ENCODE results near the gene PLXNC1. TPM values are rescaled to one million over a fixed set of nuclear protein-coding genes. Genes with fewer than 3 reads are reported as not detected.

Gene PLXNC1
- total and polyA plus RNA-seq, 4 donors = 0.71 to 12.0 (median 3.3) TPM

DNA sequence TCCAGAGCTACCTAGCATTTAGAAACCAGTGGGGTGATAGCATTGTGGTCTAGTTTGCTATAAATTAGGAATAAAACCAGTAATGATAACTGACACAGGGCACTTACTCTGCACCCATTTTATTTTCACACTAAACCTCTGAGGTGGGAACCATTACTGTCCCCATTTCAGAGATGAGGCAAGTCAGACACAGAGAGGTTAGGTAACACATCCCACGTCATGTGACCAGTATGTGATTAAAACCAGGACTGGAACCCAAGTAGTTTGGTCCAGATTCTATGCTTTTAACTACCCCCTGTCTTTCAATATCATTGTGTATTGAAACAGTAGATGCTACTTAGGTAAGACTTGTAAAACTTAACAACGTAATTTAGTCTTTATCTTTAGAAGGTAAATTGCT, 110.2 kb downstream of the PLXNC1 start:
- no peak overlapping the region for H3K27ac ChIP-seq (ENCODE audit: low read depth in 1 of 2, low read length in 2 of 2)
- H3K36me3 ChIP-seq (ENCODE audit: control insufficient read depth in 4 of 4, insufficient read depth in 3 of 4, low read depth in 1 of 4, low read length in 3 of 4) = no peaks in the 10 kb centered on the region
- H3K27me3 ChIP-seq (ENCODE audit: control insufficient read depth in 4 of 4, insufficient read depth in 4 of 4, low read length in 3 of 4) = no peaks in the 10 kb centered on the region
- TF ChIP-seq, protein P1, sequence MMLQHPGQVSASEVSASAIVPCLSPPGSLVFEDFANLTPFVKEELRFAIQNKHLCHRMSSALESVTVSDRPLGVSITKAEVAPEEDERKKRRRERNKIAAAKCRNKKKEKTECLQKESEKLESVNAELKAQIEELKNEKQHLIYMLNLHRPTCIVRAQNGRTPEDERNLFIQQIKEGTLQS (IDR thresholded peaks at IDR 0.05) = no peak
- no peak for TF ChIP-seq YY1 (IDR thresholded peaks at IDR 0.05)
- no peak for TF ChIP-seq GABPA (IDR thresholded peaks at IDR 0.05 in 1 of 2, conservative IDR thresholded peaks at IDR 0.05 in 1 of 2)
- TF ChIP-seq SP1 (IDR thresholded peaks at IDR 0.05) = no peak
- TF ChIP-seq HNF4A (conservative IDR thresholded peaks at IDR 0.05) = no peak
- TF ChIP-seq, protein P2, sequence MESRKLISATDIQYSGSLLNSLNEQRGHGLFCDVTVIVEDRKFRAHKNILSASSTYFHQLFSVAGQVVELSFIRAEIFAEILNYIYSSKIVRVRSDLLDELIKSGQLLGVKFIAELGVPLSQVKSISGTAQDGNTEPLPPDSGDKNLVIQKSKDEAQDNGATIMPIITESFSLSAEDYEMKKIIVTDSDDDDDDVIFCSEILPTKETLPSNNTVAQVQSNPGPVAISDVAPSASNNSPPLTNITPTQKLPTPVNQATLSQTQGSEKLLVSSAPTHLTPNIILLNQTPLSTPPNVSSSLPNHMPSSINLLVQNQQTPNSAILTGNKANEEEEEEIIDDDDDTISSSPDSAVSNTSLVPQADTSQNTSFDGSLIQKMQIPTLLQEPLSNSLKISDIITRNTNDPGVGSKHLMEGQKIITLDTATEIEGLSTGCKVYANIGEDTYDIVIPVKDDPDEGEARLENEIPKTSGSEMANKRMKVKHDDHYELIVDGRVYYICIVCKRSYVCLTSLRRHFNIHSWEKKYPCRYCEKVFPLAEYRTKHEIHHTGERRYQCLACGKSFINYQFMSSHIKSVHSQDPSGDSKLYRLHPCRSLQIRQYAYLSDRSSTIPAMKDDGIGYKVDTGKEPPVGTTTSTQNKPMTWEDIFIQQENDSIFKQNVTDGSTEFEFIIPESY (IDR thresholded peaks at IDR 0.05) = no peak
- no peak for TF ChIP-seq NR2F2 (IDR thresholded peaks at IDR 0.05)
- TF ChIP-seq FOXA1 (IDR thresholded peaks at IDR 0.05) = no peak
- TF ChIP-seq JUND (IDR thresholded peaks at IDR 0.05) = no peak
- TF ChIP-seq TAF1 (conservative IDR thresholded peaks at IDR 0.05) = no peak
- no peak for TF ChIP-seq RAD21 (IDR thresholded peaks at IDR 0.05)
- TF ChIP-seq HNF4G (IDR thresholded peaks at IDR 0.05) = no peak
- no peak for TF ChIP-seq FOXA2 (IDR thresholded peaks at IDR 0.05)
- TF ChIP-seq, protein P3, sequence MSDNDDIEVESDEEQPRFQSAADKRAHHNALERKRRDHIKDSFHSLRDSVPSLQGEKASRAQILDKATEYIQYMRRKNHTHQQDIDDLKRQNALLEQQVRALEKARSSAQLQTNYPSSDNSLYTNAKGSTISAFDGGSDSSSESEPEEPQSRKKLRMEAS (IDR thresholded peaks at IDR 0.05) = no peak
- TF ChIP-seq, protein P4, sequence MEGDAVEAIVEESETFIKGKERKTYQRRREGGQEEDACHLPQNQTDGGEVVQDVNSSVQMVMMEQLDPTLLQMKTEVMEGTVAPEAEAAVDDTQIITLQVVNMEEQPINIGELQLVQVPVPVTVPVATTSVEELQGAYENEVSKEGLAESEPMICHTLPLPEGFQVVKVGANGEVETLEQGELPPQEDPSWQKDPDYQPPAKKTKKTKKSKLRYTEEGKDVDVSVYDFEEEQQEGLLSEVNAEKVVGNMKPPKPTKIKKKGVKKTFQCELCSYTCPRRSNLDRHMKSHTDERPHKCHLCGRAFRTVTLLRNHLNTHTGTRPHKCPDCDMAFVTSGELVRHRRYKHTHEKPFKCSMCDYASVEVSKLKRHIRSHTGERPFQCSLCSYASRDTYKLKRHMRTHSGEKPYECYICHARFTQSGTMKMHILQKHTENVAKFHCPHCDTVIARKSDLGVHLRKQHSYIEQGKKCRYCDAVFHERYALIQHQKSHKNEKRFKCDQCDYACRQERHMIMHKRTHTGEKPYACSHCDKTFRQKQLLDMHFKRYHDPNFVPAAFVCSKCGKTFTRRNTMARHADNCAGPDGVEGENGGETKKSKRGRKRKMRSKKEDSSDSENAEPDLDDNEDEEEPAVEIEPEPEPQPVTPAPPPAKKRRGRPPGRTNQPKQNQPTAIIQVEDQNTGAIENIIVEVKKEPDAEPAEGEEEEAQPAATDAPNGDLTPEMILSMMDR (IDR thresholded peaks at IDR 0.05; ENCODE audit: low read depth, low read length, missing input control) = no peak
- TF ChIP-seq, protein P5, sequence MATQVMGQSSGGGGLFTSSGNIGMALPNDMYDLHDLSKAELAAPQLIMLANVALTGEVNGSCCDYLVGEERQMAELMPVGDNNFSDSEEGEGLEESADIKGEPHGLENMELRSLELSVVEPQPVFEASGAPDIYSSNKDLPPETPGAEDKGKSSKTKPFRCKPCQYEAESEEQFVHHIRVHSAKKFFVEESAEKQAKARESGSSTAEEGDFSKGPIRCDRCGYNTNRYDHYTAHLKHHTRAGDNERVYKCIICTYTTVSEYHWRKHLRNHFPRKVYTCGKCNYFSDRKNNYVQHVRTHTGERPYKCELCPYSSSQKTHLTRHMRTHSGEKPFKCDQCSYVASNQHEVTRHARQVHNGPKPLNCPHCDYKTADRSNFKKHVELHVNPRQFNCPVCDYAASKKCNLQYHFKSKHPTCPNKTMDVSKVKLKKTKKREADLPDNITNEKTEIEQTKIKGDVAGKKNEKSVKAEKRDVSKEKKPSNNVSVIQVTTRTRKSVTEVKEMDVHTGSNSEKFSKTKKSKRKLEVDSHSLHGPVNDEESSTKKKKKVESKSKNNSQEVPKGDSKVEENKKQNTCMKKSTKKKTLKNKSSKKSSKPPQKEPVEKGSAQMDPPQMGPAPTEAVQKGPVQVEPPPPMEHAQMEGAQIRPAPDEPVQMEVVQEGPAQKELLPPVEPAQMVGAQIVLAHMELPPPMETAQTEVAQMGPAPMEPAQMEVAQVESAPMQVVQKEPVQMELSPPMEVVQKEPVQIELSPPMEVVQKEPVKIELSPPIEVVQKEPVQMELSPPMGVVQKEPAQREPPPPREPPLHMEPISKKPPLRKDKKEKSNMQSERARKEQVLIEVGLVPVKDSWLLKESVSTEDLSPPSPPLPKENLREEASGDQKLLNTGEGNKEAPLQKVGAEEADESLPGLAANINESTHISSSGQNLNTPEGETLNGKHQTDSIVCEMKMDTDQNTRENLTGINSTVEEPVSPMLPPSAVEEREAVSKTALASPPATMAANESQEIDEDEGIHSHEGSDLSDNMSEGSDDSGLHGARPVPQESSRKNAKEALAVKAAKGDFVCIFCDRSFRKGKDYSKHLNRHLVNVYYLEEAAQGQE (IDR thresholded peaks at IDR 0.05) = no peak
- TF ChIP-seq EGR1 (IDR thresholded peaks at IDR 0.05; ENCODE audit: low read depth in 2 of 2) = no peak
- no peak for TF ChIP-seq RXRA (IDR thresholded peaks at IDR 0.05)
- H3K9me3 ChIP-seq (ENCODE audit: control insufficient read depth in 4 of 4, low read length in 3 of 4) = no peaks in the 10 kb centered on the region
- 83% methylated on average over 2 of the region's 2 CpGs for WGBS
- no peak overlapping the region for H3K9ac ChIP-seq (ENCODE audit: low read depth in 1 of 2, low read length in 2 of 2)
- H3K4me1 ChIP-seq (ENCODE audit: control insufficient read depth in 4 of 4, insufficient read depth in 4 of 4, low read length in 3 of 4) = peaks cover 0 to 7% (median 3%) of the 10 kb centered on the region in 4 donors
- DNase-seq (ENCODE audit: low spot score) = no peak
- H3K4me3 ChIP-seq (ENCODE audit: low read depth in 1 of 3, low read length in 3 of 3) = no peak overlapping the region
